ENCODE measurements around the gene TKT.

GRCh38 chr3:53184701-53185100, 71.1 kb downstream of the TKT start:
- TF ChIP-seq, protein P1, sequence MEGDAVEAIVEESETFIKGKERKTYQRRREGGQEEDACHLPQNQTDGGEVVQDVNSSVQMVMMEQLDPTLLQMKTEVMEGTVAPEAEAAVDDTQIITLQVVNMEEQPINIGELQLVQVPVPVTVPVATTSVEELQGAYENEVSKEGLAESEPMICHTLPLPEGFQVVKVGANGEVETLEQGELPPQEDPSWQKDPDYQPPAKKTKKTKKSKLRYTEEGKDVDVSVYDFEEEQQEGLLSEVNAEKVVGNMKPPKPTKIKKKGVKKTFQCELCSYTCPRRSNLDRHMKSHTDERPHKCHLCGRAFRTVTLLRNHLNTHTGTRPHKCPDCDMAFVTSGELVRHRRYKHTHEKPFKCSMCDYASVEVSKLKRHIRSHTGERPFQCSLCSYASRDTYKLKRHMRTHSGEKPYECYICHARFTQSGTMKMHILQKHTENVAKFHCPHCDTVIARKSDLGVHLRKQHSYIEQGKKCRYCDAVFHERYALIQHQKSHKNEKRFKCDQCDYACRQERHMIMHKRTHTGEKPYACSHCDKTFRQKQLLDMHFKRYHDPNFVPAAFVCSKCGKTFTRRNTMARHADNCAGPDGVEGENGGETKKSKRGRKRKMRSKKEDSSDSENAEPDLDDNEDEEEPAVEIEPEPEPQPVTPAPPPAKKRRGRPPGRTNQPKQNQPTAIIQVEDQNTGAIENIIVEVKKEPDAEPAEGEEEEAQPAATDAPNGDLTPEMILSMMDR (conservative IDR thresholded peaks at IDR 0.05): no peak
- no peak for TF ChIP-seq ZFX (IDR thresholded peaks at IDR 0.05)
